ENCODE results near the gene RAB3B. TPM values are rescaled to one million over a fixed set of nuclear protein-coding genes. Genes with fewer than 3 reads are reported as not detected.

The RAB3B gene
- total and polyA plus RNA-seq, 2 of the 4 experiments (the other 2 are of a cell fraction): 33.6 to 78.5 TPM

DNA sequence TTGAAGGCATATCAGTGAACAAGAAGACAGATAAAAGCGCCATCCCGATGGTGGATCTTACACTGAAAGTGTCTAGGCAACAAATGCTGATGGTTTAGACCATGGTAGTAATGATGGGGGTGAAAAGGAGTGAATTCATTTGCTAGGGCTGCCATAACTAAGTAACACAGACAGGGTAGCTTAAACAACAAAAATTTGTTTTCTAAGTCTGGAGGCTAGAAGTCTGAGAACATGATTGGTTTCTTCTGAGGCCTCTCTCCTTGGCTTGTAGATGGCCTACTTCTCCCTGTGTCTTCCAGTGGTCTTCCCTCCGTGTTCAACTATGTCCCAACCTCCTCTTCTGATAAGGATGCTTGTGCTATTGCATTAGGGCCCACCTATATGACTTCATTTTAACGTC, 13.4 kb upstream of the RAB3B start:
- Histone ChIP-seq H3K79me1 (ENCODE audit: low read depth in 1 of 2, low read length in 2 of 2) (peaks cover 0 to 10% of the 10 kb centered on the region in 2 experiments; a peak in 1 of 4 replicates), H3K9ac (ENCODE audit: low read depth, low read length) (no peak overlapping the region), H3K9me1 (ENCODE audit: insufficient read depth, low read length) (peaks cover 16% of the 10 kb centered on the region; the same call in 1 of the 2 replicates), H4K8ac (ENCODE audit: low read depth in 2 of 2, low read length in 2 of 2) (peak overlapping the region in 1 of 2 experiments; percentile 49; a peak in 1 of 4 replicates), H3K27ac (ENCODE audit: insufficient read depth, low read length) (no peak overlapping the region), H3K4me2 (ENCODE audit: low read depth, low read length) (no peak overlapping the region), H3K4me1 (ENCODE audit: control insufficient read depth, insufficient read depth, low read length) (peaks cover 6% of the 10 kb centered on the region), H3K27me3 (ENCODE audit: control insufficient read depth, insufficient read depth, low read length) (no peaks in the 10 kb centered on the region), H2BK20ac (ENCODE audit: low read depth, low read length) (peak overlapping the region; percentile 79), H2BK120ac (ENCODE audit: low read depth, low read length) (peak overlapping the region; percentile 60), H3K18ac (ENCODE audit: low read depth, low read length) (no peak overlapping the region; the same call in 1 of the 2 replicates), H3K14ac (replicated peaks; ENCODE audit: low read depth, low read length) (no peak overlapping the region), H2AK9ac (replicated peaks; ENCODE audit: low read depth, low read length, poor library complexity) (no peak overlapping the region), H2AK5ac (ENCODE audit: low read depth, low read length) (peak overlapping the region; percentile 49), H3K36me3 (ENCODE audit: control insufficient read depth, insufficient read depth, low read length) (no peaks in the 10 kb centered on the region), H3K4ac (ENCODE audit: low read depth, low read length) (peak overlapping the region; percentile 33), H4K5ac (ENCODE audit: low read depth, low read length) (no peak overlapping the region), H3K23ac (ENCODE audit: low read depth, low read length) (peak overlapping the region; percentile 35), H3K4me3 (ENCODE audit: insufficient read depth, low read depth, low read length) (no peak overlapping the region), H4K91ac (ENCODE audit: insufficient read depth, low read depth, low read length) (0 out of 2 replicates have a peak overlapping the region, but pooled peaks have one; percentile 9), H4K20me1 (ENCODE audit: insufficient read depth, low read length) (no peaks in the 10 kb centered on the region), H3K56ac (ENCODE audit: extremely low read depth, insufficient read depth, low read length) (no peak overlapping the region), H3K9me3 (ENCODE audit: control insufficient read depth, insufficient read depth, low read length) (no peaks in the 10 kb centered on the region), H2BK15ac (ENCODE audit: low read depth, low read length) (peak overlapping the region; percentile 93), H2AFZ (replicated peaks; ENCODE audit: low read length, poor library complexity) (no peak overlapping the region), H2BK5ac (ENCODE audit: low read depth, low read length, poor library complexity, severe bottlenecking) (no peak overlapping the region)
- no CpG with 5 or more reads among the region's 4 CpGs for WGBS, 2 experiments (ENCODE audit: extremely low coverage in 2 of 2, insufficient read length in 1 of 2)
- ChIA-PET POLR2A (ENCODE audit: unreplicated experiment) (no interaction called here), CTCF (interaction anchor here (1.2 kb wide), 1 partner anchor 108 kb away, joined by 3 read pairs; no protein-coding TSS in a partner anchor)
- dilution Hi-C loops (cut with HindIII; ENCODE audit: low sequenced_read_pairs, unreplicated experiment) (no loop called here), in situ Hi-C loops (cut with MboI; ENCODE audit: low sequenced_read_pairs) (no loop called here), intact Hi-C loops (cut with micrococcal nuclease) (loop anchor here (2.0 to 10.0 kb wide), 4 partner anchors 53 to 369 kb away; partner anchors contain the start of gene BTF3L4)
- ATAC-seq (ENCODE audit: low read depth): no peak
- no peak for DNase-seq
- TF ChIP-seq RAD21 (IDR thresholded peaks at IDR 0.05; ENCODE audit: low read length) (no peak), SMC3 (IDR thresholded peaks at IDR 0.05; ENCODE audit: low read depth, low read length) (no peak), CEBPB (IDR thresholded peaks at IDR 0.05; ENCODE audit: low read depth, low read length) (no peak), RFX5 (IDR thresholded peaks at IDR 0.05; ENCODE audit: low read depth, low read length) (no peak), MAZ (IDR thresholded peaks at IDR 0.05; ENCODE audit: borderline replicate concordance, low read depth, low read length) (no peak), NFE2L2 (IDR thresholded peaks at IDR 0.05; ENCODE audit: low read depth, low read length) (no peak), RCOR1 (IDR thresholded peaks at IDR 0.05; ENCODE audit: insufficient replicate concordance, low read length) (no peak), CHD1 (IDR thresholded peaks at IDR 0.05; ENCODE audit: low read depth, low read length) (no peak), POLR2A (IDR thresholded peaks at IDR 0.05; ENCODE audit: low read depth, low read length) (no peak), MAFK (IDR thresholded peaks at IDR 0.05; ENCODE audit: low read depth, low read length) (no peak), BHLHE40 (IDR thresholded peaks at IDR 0.05; ENCODE audit: low read depth, low read length) (no peak), MXI1 (IDR thresholded peaks at IDR 0.05; ENCODE audit: borderline replicate concordance, low read depth, low read length) (no peak), FOS (IDR thresholded peaks at IDR 0.05; ENCODE audit: low read depth, low read length) (no peak)
- TF ChIP-seq, protein P1, sequence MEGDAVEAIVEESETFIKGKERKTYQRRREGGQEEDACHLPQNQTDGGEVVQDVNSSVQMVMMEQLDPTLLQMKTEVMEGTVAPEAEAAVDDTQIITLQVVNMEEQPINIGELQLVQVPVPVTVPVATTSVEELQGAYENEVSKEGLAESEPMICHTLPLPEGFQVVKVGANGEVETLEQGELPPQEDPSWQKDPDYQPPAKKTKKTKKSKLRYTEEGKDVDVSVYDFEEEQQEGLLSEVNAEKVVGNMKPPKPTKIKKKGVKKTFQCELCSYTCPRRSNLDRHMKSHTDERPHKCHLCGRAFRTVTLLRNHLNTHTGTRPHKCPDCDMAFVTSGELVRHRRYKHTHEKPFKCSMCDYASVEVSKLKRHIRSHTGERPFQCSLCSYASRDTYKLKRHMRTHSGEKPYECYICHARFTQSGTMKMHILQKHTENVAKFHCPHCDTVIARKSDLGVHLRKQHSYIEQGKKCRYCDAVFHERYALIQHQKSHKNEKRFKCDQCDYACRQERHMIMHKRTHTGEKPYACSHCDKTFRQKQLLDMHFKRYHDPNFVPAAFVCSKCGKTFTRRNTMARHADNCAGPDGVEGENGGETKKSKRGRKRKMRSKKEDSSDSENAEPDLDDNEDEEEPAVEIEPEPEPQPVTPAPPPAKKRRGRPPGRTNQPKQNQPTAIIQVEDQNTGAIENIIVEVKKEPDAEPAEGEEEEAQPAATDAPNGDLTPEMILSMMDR (conservative IDR thresholded peaks at IDR 0.05; ENCODE audit: low read depth, low read length): no peak
- TF ChIP-seq, protein P2, sequence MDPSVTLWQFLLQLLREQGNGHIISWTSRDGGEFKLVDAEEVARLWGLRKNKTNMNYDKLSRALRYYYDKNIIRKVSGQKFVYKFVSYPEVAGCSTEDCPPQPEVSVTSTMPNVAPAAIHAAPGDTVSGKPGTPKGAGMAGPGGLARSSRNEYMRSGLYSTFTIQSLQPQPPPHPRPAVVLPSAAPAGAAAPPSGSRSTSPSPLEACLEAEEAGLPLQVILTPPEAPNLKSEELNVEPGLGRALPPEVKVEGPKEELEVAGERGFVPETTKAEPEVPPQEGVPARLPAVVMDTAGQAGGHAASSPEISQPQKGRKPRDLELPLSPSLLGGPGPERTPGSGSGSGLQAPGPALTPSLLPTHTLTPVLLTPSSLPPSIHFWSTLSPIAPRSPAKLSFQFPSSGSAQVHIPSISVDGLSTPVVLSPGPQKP (IDR thresholded peaks at IDR 0.05; ENCODE audit: borderline replicate concordance, low read depth, low read length): no peak
- TF ChIP-seq, protein P3, sequence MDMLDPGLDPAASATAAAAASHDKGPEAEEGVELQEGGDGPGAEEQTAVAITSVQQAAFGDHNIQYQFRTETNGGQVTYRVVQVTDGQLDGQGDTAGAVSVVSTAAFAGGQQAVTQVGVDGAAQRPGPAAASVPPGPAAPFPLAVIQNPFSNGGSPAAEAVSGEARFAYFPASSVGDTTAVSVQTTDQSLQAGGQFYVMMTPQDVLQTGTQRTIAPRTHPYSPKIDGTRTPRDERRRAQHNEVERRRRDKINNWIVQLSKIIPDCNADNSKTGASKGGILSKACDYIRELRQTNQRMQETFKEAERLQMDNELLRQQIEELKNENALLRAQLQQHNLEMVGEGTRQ (IDR thresholded peaks at IDR 0.05; ENCODE audit: low read depth, low read length): no peak
- no TSS peak for BruUV-seq (replicated peaks)

Measured in IMR-90 (cell line).